ENCODE data around the gene TMCC1.

TMCC1 gene

GRCh38 chr3:129936757-129937156, 43.2 kb upstream of the TMCC1 start:
- DNase-seq (ENCODE audit: extremely low read depth, low read depth), result peak; percentile 19
- H3K4me3 ChIP-seq (replicated peaks; ENCODE audit: low read depth, low read length), result no peak overlapping the region
- TF ChIP-seq CTCF (IDR thresholded peaks at IDR 0.05; ENCODE audit: low read depth, low read length, missing control alignments), result no peak

GRCh38 chr3:129934234-129935123, 41.0 kb upstream of the TMCC1 start:
- DNase-seq (ENCODE audit: extremely low read depth, low read depth), result no peak
- no peak overlapping the region for H3K4me3 ChIP-seq (replicated peaks; ENCODE audit: low read depth, low read length)
- peak; percentile 81 for TF ChIP-seq CTCF (IDR thresholded peaks at IDR 0.05; ENCODE audit: low read depth, low read length, missing control alignments)

GRCh38 chr3:129933471-129933870, 40.0 kb upstream of the TMCC1 start:
- TF ChIP-seq CTCF (IDR thresholded peaks at IDR 0.05; ENCODE audit: low read depth, low read length, missing control alignments), result no peak
- H3K4me3 ChIP-seq (replicated peaks; ENCODE audit: low read depth, low read length), result no peak overlapping the region
- DNase-seq (ENCODE audit: extremely low read depth, low read depth), result no peak

GRCh38 chr3:129929383-129929782, 35.9 kb upstream of the TMCC1 start:
- no peak for TF ChIP-seq CTCF (IDR thresholded peaks at IDR 0.05; ENCODE audit: low read depth, low read length, missing control alignments)
- no peak overlapping the region for H3K4me3 ChIP-seq (replicated peaks; ENCODE audit: low read depth, low read length)
- no peak for DNase-seq (ENCODE audit: extremely low read depth, low read depth)

GRCh38 chr3:129927072-129927471, 33.6 kb upstream of the TMCC1 start:
- DNase-seq (ENCODE audit: extremely low read depth, low read depth), result no peak
- no peak for TF ChIP-seq CTCF (IDR thresholded peaks at IDR 0.05; ENCODE audit: low read depth, low read length, missing control alignments)
- no peak overlapping the region for H3K4me3 ChIP-seq (replicated peaks; ENCODE audit: low read depth, low read length)

GRCh38 chr3:129919806-129920205, 26.3 kb upstream of the TMCC1 start:
- TF ChIP-seq CTCF (IDR thresholded peaks at IDR 0.05; ENCODE audit: low read depth, low read length, missing control alignments), result no peak
- no peak overlapping the region for H3K4me3 ChIP-seq (replicated peaks; ENCODE audit: low read depth, low read length)
- no peak for DNase-seq (ENCODE audit: extremely low read depth, low read depth)
